Glutamatergic neuron (in vitro differentiated cells): ENCODE measurements around the gene RFFL. TPM values are rescaled to one million over a fixed set of nuclear protein-coding genes. Genes with fewer than 3 reads are reported as not detected.

ENCODE experiments used
- DNase-seq: peaks from one replicate; pipeline ENCODE4 v3.0.0; 2022
- H3K27ac Mint-ChIP-seq: one replicate; pipeline ENCODE4 v1.8.0; 2020; ENCODE audit warnings: mild to moderate bottlenecking, mixed read lengths, inconsistent platforms; ENCODE audit not compliant: unreplicated experiment
- H3K27me3 Mint-ChIP-seq: one replicate; pipeline ENCODE4 v1.8.0; 2020; ENCODE audit warnings: mild to moderate bottlenecking, moderate library complexity, mixed read lengths, inconsistent platforms; ENCODE audit not compliant: unreplicated experiment
- H3K36me3 Mint-ChIP-seq: one replicate; pipeline ENCODE4 v1.8.0; 2020; ENCODE audit warnings: mild to moderate bottlenecking, mixed read lengths, inconsistent platforms; ENCODE audit not compliant: unreplicated experiment
- H3K4me1 Mint-ChIP-seq: one replicate; pipeline ENCODE4 v1.8.0; 2020; ENCODE audit warnings: mild to moderate bottlenecking, low read depth, mixed read lengths, inconsistent platforms; ENCODE audit not compliant: unreplicated experiment
- H3K4me3 Mint-ChIP-seq: one replicate; pipeline ENCODE4 v1.8.0; 2020; ENCODE audit warnings: mild to moderate bottlenecking, mixed read lengths, inconsistent platforms; ENCODE audit not compliant: unreplicated experiment
- H3K9me3 Mint-ChIP-seq: one replicate; pipeline ENCODE4 v1.8.0; 2020; ENCODE audit warnings: mild to moderate bottlenecking, moderate library complexity, mixed read lengths, inconsistent platforms; ENCODE audit not compliant: unreplicated experiment
- CTCF ChIP-seq: fragments of 200-600 bp; sonication (generic); IDR thresholded peaks from one replicate; pipeline ENCODE4 v1.5.0; 2021; ENCODE audit not compliant: partially characterized antibody, unreplicated experiment
- total RNA-seq: library from RNA; stranded (reverse); fragmentation: NEBNext Ultra II Directional; extraction: Animal tissue kit (Norgen Biotek cat#: 25700); gene quantifications from one replicate; pipeline ENCODE4 v1.2.1, GENCODE V29; 2021; ENCODE audit not compliant: unreplicated experiment

Gene RFFL
- total RNA-seq, 1 donor from 2014 or later, result 16.5 TPM

GRCh38 chr17:35025541-35025940 lies 38.0 kb downstream of the RFFL start:
- TF ChIP-seq CTCF, result no peak
- Mint-ChIP-seq H3K27me3 (peaks cover 3% of the 10 kb centered on the region), H3K9me3 (peaks cover 1% of the 10 kb centered on the region), H3K36me3 (no peaks in the 10 kb centered on the region), H3K27ac (no peak overlapping the region), H3K4me3 (no peak overlapping the region), H3K4me1 (no peaks in the 10 kb centered on the region)
- no peak for DNase-seq

GRCh38 chr17:35023538-35023937 lies 40.0 kb downstream of the RFFL start:
- Mint-ChIP-seq H3K36me3 (no peaks in the 10 kb centered on the region), H3K4me3 (no peak overlapping the region), H3K9me3 (peaks cover 1% of the 10 kb centered on the region), H3K27ac (no peak overlapping the region), H3K4me1 (no peaks in the 10 kb centered on the region), H3K27me3 (peaks cover 3% of the 10 kb centered on the region)
- no peak for DNase-seq
- TF ChIP-seq CTCF, result no peak

DNA sequence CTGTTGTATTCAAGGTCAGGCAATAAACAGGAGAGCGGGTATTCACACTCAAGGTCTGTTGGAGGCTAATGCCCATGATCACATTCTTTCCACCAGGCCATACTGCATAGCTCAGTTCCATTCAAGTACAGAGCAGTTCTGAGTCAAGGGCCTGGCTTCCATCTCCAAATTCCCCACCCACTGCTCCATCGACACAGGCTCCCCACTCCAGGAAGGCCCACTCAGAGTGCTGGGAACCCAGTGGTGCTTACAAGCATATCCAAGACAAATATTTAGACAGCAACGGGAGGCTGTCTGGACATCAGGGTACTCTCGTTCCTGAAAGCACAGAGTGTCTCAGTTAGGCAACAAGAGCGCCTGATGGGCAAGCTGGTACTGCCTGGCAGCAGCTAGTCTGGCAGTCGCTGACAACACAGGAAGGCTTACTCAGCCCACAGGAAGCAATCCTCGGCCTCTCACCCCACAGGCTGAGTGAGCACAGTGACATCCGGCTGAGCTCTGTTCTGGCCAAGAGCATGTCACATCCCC lies 40.9 kb downstream of the RFFL start:
- Mint-ChIP-seq H3K4me1 (no peaks in the 10 kb centered on the region), H3K36me3 (no peaks in the 10 kb centered on the region), H3K27me3 (peaks cover 3% of the 10 kb centered on the region), H3K4me3 (no peak overlapping the region), H3K9me3 (peaks cover 1% of the 10 kb centered on the region), H3K27ac (no peak overlapping the region)
- TF ChIP-seq CTCF, result no peak
- no peak for DNase-seq

- Mint-ChIP-seq H3K27me3 (no peaks in the 10 kb centered on the region), H3K27ac (no peak overlapping the region), H3K4me3 (no peak overlapping the region), H3K36me3 (no peaks in the 10 kb centered on the region), H3K9me3 (peaks cover 1% of the 10 kb centered on the region), H3K4me1 (no peaks in the 10 kb centered on the region)
- TF ChIP-seq CTCF, result no peak
- DNase-seq, result no peak
These were observed 41.8 kb downstream of the RFFL start for GRCh38 chr17:35021520-35022380.
